Embryonic facial prominence (tissue), 1 donor: ENCODE measurements around the gene CD19.
"Not testable (repeated sequence)": the region's sequence is repeated elsewhere in the genome, so short reads cannot be mapped to it uniquely, and the experiment has no call there.

Experiments used
- DNase-seq: peaks from one replicate; pipeline ENCODE4 v3.0.0-alpha.2; 2016; ENCODE audit errors: extremely low spot score

The CD19 gene

GRCh38 chr16:28936784-28937155, 5.0 kb downstream of the CD19 start:
- DNase-seq = no peak

GRCh38 chr16:28937222-28937876, 5.6 kb downstream of the CD19 start:
- DNase-seq = no peak

- no peak for DNase-seq
These were observed 7.0 kb downstream of the CD19 start for GRCh38 chr16:28938721-28939120.

GRCh38 chr16:28939825-28940224, 8.1 kb downstream of the CD19 start:
- DNase-seq = not testable (repeated sequence)

GRCh38 chr16:28943281-28943680, 11.5 kb downstream of the CD19 start:
- DNase-seq = no peak

- no peak for DNase-seq
These were observed 14.9 kb downstream of the CD19 start for GRCh38 chr16:28946681-28947080.

GRCh38 chr16:28950648-28951409, 19.1 kb downstream of the CD19 start, which contains the start of gene NFATC2IP:
NFATC2IP (plus strand) TSS chr16:28950937; CDS start chr16:28951012, 75 bp downstream.
- peak; percentile 99 for DNase-seq

- no peak for DNase-seq
These were observed 19.7 kb downstream of the CD19 start for GRCh38 chr16:28951410-28951943.

GRCh38 chr16:28958216-28958615, 26.4 kb downstream of the CD19 start:
- no peak for DNase-seq

GRCh38 chr16:28958836-28959235, 27.1 kb downstream of the CD19 start:
- DNase-seq = no peak

- no peak for DNase-seq
These were observed 32.3 kb downstream of the CD19 start for GRCh38 chr16:28964072-28964471.

- DNase-seq = no peak
These were observed 32.7 kb downstream of the CD19 start for GRCh38 chr16:28964496-28964895.

- DNase-seq = no peak
These were observed 35.4 kb downstream of the CD19 start for GRCh38 chr16:28967156-28967555.

GRCh38 chr16:28969696-28970095, 37.9 kb downstream of the CD19 start:
- DNase-seq = not testable (repeated sequence)

- DNase-seq = no peak
These were observed 42.3 kb downstream of the CD19 start for GRCh38 chr16:28974007-28974436.

GRCh38 chr16:28974437-28975157, 42.8 kb downstream of the CD19 start, which contains the start of gene SPNS1:
SPNS1 (plus strand) TSS chr16:28974778; CDS start chr16:28975152, 374 bp downstream.
- peak; percentile 95 for DNase-seq

- DNase-seq = no peak
These were observed 43.4 kb downstream of the CD19 start for GRCh38 chr16:28975158-28975599.

- DNase-seq = no peak
These were observed 46.2 kb downstream of the CD19 start for GRCh38 chr16:28977703-28978662.

GRCh38 chr16:28980330-28980729, 48.6 kb downstream of the CD19 start:
- not testable (repeated sequence) for DNase-seq

- DNase-seq = no peak
These were observed 49.2 kb downstream of the CD19 start for GRCh38 chr16:28980929-28981328.

- no peak for DNase-seq
These were observed 49.7 kb downstream of the CD19 start for GRCh38 chr16:28981517-28981916.
